Measurements from ENCODE around the gene KAT8.
A peak's percentile ranks its signal among the peaks of the same experiment; 100 is the strongest.

KAT8 gene

GRCh38 chr16:31117384-31118222 lies at the start of gene KAT8:
Gene KAT8 (plus strand): TSS chr16:31117664. CDS start chr16:31117682, 18 bp downstream.
- peak; percentile 95 for FAIRE-seq

- no peak for FAIRE-seq
Measured at GRCh38 chr16:31071861-31072260, 45.6 kb upstream of the KAT8 start.

DNA sequence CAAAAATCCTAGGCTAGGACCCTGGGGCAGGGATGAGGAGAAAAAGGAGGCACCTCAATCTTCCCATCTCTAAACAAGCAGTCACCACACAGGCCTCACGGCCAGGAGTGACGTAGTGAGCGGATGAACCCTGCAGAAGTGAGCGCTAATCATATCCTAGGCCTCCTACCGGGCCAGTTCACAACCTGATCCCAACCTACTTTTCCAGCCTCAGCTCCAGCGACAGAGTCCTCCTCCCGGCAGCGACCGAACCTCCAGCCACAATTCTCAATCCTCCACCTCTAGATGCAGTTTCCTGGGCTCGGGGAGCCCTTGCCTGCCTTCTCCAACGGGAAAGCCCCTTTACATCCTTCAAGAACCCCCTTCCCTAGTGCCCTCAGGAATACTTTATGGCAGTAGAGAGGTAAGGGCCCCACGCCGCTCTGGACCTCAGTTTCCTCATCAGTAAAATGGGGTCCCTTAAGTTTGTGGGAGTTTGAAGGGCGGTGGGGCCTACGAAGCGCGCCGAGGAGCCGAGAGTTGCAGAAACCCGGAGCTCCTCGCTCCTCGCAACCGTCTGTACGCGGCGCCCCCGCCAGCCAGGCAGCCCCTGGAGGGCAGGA lies 44.8 kb upstream of the KAT8 start:
- no peak for FAIRE-seq

DNA sequence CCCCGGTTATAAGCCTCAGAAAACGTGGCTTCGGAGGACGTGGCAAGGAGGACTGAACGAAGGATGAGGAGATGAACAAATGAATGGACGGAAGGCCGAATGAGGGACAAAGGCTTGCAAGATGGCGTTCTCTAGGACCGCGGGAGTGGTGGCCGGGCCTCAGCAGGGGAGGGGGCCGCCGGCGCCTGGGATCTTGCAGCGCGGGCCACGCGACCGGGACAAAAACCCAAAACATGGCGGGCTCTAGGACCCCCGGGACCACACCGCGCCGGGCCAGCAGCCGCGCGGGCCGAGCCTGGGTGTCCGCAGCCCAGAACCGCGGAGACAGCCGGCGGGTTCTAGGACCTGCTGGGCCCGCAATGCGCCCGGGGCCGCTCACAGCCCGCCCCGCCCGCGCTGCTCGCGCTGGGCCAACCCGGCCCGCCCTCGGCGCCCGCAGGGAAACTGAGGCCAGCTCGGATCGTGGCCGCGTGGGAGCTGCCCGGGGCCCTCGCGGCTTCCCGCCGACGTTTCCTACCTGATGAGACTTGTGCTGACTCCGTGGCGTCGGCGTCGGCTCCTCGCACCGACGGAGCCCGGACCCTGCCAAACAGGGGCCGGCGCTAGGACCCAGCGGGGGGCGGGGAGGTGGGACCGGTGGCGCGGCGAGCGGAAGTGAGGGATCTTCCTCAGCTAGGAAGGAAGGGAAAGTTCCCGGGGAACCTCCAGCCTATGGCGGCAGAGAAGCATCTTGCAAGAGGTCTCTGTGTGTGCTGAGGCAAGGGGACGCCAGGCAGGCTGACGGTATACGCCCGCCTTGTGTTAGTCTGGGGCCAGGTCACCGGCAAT lies 44.1 kb upstream of the KAT8 start:
- FAIRE-seq: no peak

DNA sequence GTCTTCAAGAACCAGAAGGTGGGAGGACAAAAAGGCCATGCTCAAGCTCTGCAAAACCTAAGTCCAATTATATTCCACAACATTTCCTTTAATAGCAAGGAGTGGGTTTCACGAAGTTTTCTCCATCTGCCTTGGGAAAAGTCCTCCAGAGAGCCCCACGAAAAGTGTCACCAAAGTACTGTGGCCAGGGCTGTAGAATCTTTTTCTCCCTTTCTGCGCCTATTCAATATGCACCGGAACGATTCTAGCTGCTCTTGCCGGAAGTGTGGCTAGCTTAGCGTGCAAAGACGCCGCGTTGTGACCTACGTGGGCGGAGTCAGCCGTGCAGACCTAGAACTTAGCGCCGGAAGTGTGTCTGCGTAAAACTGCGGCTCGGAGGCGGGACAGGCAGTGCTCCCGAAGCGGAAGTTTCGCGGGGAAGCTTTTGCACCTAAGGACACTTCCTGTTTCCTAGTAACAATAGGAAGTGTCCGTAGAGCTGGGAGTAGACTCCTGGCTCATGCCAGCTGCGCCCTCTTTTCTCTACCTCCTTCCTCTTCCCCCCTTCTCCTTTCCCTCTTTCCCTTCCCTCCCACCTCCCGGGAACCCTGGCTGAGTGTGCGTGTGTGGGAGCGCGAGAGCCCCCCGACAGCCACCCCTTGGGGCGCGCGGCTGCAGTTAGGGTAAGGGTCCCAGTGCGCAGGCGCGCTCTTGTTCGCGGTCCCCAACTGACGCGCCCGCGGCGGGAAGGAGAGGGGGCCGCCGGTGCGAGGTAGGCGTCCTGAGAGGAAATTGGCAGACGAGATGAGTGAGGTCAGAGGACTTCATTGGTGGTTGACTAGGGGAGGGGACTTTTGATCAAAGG lies 43.3 kb upstream of the KAT8 start, which contains the start of the genes ZNF646 and ZNF668:
TSS of gene ZNF646 (plus strand) at position 453 of the 844 bp plus-strand sequence. CDS start 1,903 bp downstream, outside the sequence.
TSS of gene ZNF668 (minus strand) at position 271 of the 844 bp plus-strand sequence. CDS start 9,781 bp downstream, outside the sequence.
- peak; percentile 97 for FAIRE-seq

DNA sequence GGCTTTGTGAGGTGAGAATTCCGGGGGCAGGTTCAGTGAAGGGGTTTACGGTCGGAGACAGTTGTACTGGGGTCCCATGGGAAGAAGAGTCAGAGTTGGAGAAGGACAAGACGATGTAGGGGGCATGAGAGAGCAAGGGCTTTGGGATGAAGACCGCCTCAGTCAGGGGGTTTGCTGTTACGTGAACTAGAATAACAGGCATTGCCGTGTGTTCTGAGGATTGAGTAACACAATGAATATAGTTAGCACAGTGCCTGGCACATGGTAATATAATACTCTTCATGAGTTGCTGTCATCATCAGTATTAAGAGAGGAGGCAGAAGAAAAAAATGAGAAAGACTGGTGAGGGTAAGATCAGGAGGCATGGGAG lies 42.7 kb upstream of the KAT8 start:
- no peak for FAIRE-seq

DNA sequence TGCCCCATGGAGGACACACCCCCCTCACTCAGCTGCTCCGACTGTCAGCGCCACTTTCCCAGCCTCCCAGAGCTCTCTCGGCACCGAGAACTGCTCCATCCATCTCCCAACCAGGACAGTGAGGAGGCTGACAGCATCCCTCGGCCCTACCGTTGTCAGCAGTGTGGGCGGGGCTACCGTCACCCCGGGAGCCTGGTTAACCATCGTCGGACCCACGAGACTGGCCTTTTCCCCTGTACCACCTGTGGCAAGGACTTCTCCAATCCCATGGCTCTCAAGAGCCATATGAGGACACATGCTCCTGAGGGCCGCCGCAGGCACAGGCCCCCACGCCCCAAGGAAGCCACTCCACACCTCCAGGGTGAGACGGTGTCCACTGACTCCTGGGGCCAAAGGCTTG lies 41.1 kb upstream of the KAT8 start:
- no peak for FAIRE-seq

GRCh38 chr16:31077024-31077423 lies 40.4 kb upstream of the KAT8 start:
- FAIRE-seq: no peak

DNA sequence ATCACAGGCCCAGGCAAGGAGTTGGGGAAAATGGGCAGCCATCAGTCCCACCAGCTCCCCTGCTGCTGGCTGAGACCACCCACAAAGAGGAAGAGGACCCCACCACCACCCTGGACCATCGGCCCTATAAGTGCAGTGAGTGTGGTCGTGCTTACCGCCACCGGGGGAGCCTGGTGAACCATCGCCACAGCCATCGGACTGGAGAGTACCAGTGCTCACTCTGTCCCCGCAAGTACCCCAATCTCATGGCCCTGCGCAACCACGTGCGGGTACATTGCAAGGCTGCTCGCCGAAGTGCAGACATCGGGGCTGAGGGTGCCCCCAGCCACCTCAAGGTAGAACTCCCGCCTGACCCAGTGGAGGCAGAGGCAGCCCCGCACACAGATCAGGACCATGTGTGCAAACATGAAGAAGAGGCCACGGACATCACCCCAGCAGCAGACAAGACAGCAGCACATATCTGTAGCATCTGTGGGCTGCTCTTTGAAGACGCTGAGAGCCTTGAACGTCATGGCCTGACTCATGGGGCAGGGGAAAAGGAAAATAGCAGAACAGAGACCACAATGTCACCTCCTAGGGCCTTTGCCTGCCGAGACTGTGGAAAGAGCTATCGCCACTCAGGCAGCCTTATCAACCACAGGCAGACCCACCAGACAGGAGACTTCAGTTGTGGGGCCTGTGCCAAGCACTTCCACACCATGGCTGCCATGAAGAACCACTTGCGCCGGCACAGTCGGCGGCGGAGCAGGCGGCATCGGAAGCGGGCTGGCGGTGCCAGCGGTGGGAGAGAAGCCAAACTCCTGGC lies 39.7 kb upstream of the KAT8 start:
- no peak for FAIRE-seq

GRCh38 chr16:31078597-31079341 lies 38.7 kb upstream of the KAT8 start:
- FAIRE-seq: no peak

DNA sequence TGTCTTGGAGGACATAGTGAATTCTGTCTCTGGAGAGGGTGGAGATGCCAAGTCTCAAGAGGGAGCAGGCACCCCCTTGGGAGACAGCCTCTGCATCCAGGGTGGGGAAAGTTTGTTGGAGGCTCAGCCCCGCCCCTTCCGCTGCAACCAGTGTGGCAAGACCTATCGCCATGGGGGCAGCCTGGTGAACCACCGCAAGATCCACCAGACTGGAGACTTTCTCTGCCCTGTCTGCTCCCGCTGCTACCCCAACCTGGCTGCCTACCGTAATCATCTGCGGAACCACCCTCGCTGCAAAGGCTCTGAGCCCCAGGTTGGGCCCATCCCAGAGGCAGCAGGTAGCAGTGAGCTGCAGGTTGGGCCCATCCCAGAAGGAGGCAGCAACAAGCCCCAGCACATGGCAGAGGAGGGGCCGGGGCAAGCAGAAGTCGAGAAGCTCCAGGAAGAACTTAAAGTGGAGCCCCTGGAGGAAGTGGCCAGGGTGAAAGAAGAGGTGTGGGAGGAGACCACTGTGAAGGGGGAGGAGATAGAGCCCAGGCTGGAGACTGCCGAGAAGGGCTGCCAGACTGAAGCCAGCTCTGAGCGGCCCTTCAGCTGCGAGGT lies 38.0 kb upstream of the KAT8 start:
- FAIRE-seq: no peak

- FAIRE-seq: no peak
Measured at GRCh38 chr16:31080035-31080629, 37.3 kb upstream of the KAT8 start.

DNA sequence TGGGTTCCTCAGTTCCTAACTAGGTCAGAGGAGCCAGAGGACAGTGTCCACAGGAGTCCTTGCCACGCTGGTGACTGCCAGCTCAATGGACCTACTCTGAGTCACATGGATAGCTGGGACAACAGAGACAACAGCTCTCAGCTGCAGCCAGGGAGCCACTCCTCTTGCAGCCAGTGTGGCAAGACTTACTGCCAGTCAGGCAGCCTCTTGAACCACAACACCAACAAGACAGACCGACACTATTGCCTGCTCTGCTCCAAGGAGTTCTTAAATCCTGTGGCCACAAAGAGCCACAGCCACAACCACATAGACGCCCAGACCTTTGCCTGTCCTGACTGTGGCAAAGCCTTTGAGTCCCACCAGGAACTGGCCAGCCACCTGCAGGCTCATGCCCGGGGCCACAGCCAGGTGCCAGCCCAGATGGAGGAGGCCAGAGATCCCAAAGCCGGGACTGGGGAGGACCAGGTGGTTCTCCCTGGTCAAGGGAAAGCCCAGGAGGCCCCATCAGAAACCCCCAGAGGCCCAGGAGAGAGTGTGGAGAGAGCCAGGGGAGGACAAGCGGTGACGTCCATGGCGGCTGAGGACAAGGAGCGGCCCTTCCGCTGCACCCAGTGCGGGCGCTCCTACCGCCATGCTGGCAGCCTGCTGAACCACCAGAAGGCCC lies 36.6 kb upstream of the KAT8 start:
- FAIRE-seq: no peak

DNA sequence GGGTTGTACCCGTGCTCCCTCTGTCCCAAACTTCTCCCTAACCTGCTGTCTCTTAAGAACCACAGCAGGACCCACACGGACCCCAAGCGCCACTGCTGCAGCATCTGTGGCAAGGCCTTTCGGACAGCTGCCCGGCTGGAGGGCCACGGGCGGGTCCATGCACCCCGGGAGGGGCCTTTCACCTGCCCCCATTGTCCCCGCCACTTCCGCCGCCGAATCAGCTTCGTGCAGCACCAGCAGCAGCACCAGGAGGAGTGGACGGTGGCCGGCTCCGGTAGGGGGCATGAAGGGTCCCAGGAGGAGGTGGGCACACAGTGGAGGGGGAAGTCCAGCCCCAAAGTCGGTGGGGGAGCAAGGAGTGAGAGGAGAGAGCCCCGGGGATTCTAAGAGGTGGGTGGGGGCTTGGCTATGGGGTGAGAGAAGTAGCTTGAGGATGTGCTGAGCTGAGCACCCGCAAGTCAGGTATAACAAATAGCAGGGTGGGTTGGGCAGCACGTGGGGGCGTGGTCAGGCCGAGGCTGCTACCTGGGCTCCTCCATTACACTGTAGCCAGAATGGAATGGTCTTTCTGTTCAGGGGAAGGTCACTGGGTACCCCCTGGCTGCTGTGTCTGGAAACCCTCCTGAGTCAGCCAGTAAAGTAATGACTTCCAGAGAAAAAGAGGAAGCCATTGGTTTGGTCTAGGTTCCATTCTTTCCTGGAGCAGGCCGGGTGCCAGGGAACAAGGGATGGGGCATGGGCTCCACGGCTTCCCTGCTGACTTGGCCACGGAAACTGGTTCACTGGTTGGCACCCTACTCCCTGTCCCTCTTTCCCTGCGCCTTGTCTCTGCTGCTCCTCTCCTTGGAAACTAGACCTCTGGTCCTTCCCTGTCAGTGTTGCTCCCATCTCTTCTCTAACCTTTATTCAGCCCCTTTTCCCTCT lies 35.8 kb upstream of the KAT8 start:
- FAIRE-seq: no peak

GRCh38 chr16:31082368-31083045 lies 35.0 kb upstream of the KAT8 start:
- FAIRE-seq: no peak

- no peak for FAIRE-seq
Measured at GRCh38 chr16:31083081-31083480, 34.4 kb upstream of the KAT8 start.

DNA sequence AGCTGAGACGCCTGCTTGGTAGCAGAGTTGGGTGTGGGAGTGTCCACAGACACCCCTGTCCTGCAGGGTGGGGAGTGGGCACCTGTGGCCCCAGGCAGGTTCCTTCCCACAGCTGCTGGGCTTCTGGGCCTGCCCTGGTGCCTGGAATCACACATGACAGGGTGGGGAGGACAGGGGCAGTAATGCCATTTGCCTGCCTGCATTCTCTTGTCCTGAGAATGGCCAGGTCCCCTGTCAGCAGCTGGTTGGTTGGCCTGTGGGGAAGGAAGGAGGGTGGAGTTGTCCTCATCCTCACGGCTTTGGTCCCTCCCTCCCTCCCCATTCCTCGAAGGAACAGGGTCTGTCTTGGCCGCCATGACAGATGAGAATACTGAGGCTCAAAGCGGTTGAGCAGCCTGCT lies 33.9 kb upstream of the KAT8 start:
- no peak for FAIRE-seq

- no peak for FAIRE-seq
Measured at GRCh38 chr16:31083981-31084380, 33.5 kb upstream of the KAT8 start.
